ENCODE measurements around the gene ATPAF1.
"Not testable (repeated sequence)": the region's sequence is repeated elsewhere in the genome, so short reads cannot be mapped to it uniquely, and the experiment has no call there.

The ATPAF1 gene

GRCh38 chr1:46681333-46682034, 13.3 kb upstream of the ATPAF1 start:
- no peak for DNase-seq (ENCODE audit: low read depth in 2 of 2)

GRCh38 chr1:46679789-46680573, 11.8 kb upstream of the ATPAF1 start:
- DNase-seq (ENCODE audit: low read depth in 2 of 2) = no peak

- no peak for DNase-seq (ENCODE audit: low read depth in 2 of 2)
Measured at GRCh38 chr1:46677339-46677738, 9.2 kb upstream of the ATPAF1 start.

- no peak for DNase-seq (ENCODE audit: low read depth in 2 of 2)
Measured at GRCh38 chr1:46676531-46676930, 8.4 kb upstream of the ATPAF1 start.

GRCh38 chr1:46675549-46676314, 7.6 kb upstream of the ATPAF1 start:
- DNase-seq (ENCODE audit: low read depth in 2 of 2) = no peak

- DNase-seq (ENCODE audit: low read depth in 2 of 2) = no peak
Measured at GRCh38 chr1:46673749-46674182, 5.6 kb upstream of the ATPAF1 start.

- DNase-seq (ENCODE audit: low read depth in 2 of 2) = no peak
Measured at GRCh38 chr1:46672696-46673095, 4.5 kb upstream of the ATPAF1 start.

GRCh38 chr1:46671554-46671953, 3.4 kb upstream of the ATPAF1 start, which contains the start of gene TEX38:
TEX38 (plus strand) TSS chr1:46671854; CDS start chr1:46671935, 81 bp downstream.
- no peak for DNase-seq (ENCODE audit: low read depth in 2 of 2)

- no peak for DNase-seq (ENCODE audit: low read depth in 2 of 2)
Measured at GRCh38 chr1:46670134-46670533, 2.0 kb upstream of the ATPAF1 start.

GRCh38 chr1:46665983-46666382, 2.2 kb downstream of the ATPAF1 start:
- no peak for DNase-seq (ENCODE audit: low read depth in 2 of 2)

GRCh38 chr1:46662919-46663318, 5.2 kb downstream of the ATPAF1 start:
- not testable (repeated sequence) for DNase-seq (ENCODE audit: low read depth in 2 of 2)

- not testable (repeated sequence) for DNase-seq (ENCODE audit: low read depth in 2 of 2)
Measured at GRCh38 chr1:46660116-46660515, 8.0 kb downstream of the ATPAF1 start.

- no peak for DNase-seq (ENCODE audit: low read depth in 2 of 2)
Measured at GRCh38 chr1:46659307-46659870, 8.8 kb downstream of the ATPAF1 start.

GRCh38 chr1:46657775-46658174, 10.4 kb downstream of the ATPAF1 start:
- no peak for DNase-seq (ENCODE audit: low read depth in 2 of 2)

GRCh38 chr1:46656643-46657042, 11.5 kb downstream of the ATPAF1 start:
- DNase-seq (ENCODE audit: low read depth in 2 of 2) = no peak

- no peak for DNase-seq (ENCODE audit: low read depth in 2 of 2)
Measured at GRCh38 chr1:46655848-46656247, 12.3 kb downstream of the ATPAF1 start.

GRCh38 chr1:46654698-46655097, 13.5 kb downstream of the ATPAF1 start:
- DNase-seq (ENCODE audit: low read depth in 2 of 2) = not testable (repeated sequence)

- DNase-seq (ENCODE audit: low read depth in 2 of 2) = no peak
Measured at GRCh38 chr1:46654012-46654411, 14.2 kb downstream of the ATPAF1 start.

GRCh38 chr1:46653405-46653958, 14.7 kb downstream of the ATPAF1 start:
- no peak for DNase-seq (ENCODE audit: low read depth in 2 of 2)

GRCh38 chr1:46652321-46653100, 15.7 kb downstream of the ATPAF1 start:
- DNase-seq (ENCODE audit: low read depth in 2 of 2) = no peak

GRCh38 chr1:46651152-46651551, 17.0 kb downstream of the ATPAF1 start:
- DNase-seq (ENCODE audit: low read depth in 2 of 2) = not testable (repeated sequence)

Measured in stimulated activated CD4-positive, alpha-beta T cell treated with anti-CD3 and anti-CD28 coated beads, Interleukin-4, amount 100 ng/mL, for 48 hours (primary cell).